ENCODE results near the gene GRK2. TPM values are rescaled to one million over a fixed set of nuclear protein-coding genes. Genes with fewer than 3 reads are reported as not detected.

The GRK2 gene
- total and polyA plus RNA-seq, 2 of the 13 experiments (the other 11 are each of a cell fraction or from before 2014, with no cell fraction given), result 31.3 to 42.4 TPM

GRCh38 chr11:67239783-67240575 lies 26.3 kb upstream of the GRK2 start (continued):
- peak; percentile 98 for TF ChIP-seq AFF4 (CRISPR knock-in tag; IDR thresholded peaks at IDR 0.05)
- no peak for TF ChIP-seq PRDM15 (CRISPR knock-in tag; IDR thresholded peaks at IDR 0.05)
- peak; percentile 34; the same call in 1 of the 2 replicates for TF ChIP-seq HES4 (CRISPR knock-in tag; IDR thresholded peaks at IDR 0.05; ENCODE audit: borderline replicate concordance)
- no peak for TF ChIP-seq SATB2 (CRISPR knock-in tag; IDR thresholded peaks at IDR 0.05)
- TF ChIP-seq PRMT3 (CRISPR knock-in tag; IDR thresholded peaks at IDR 0.05; ENCODE audit: borderline replicate concordance, low read depth), result no peak
- peak; percentile 44; the same call in 1 of the 2 replicates for TF ChIP-seq ZNF263 (CRISPR knock-in tag; IDR thresholded peaks at IDR 0.05)
- TF ChIP-seq ZNF569 (CRISPR knock-in tag; IDR thresholded peaks at IDR 0.05; ENCODE audit: borderline replicate concordance), result no peak
- no peak for TF ChIP-seq CBX2 (IDR thresholded peaks at IDR 0.05; ENCODE audit: low read depth, low read length)
- no peak for TF ChIP-seq CBX2 (CRISPR knock-in tag; IDR thresholded peaks at IDR 0.05; ENCODE audit: low read depth)
- no peak for TF ChIP-seq CENPT (CRISPR knock-in tag; IDR thresholded peaks at IDR 0.05; ENCODE audit: low read depth)
- no peak for TF ChIP-seq SRSF1 (optimal IDR thresholded peaks at IDR 0.05; ENCODE audit: low read depth, low read length)
- TF ChIP-seq AKAP8 (CRISPR knock-in tag; IDR thresholded peaks at IDR 0.05), result no peak
- no peak for TF ChIP-seq ZNF773 (CRISPR knock-in tag; IDR thresholded peaks at IDR 0.05; ENCODE audit: borderline replicate concordance)
- 0 out of 2 replicates have a peak, but pooled peaks have one; percentile 81 for TF ChIP-seq ZNF441 (CRISPR knock-in tag; IDR thresholded peaks at IDR 0.05; ENCODE audit: borderline replicate concordance)
- peak; percentile 59 for TF ChIP-seq POGZ (CRISPR knock-in tag; IDR thresholded peaks at IDR 0.05)
- TF ChIP-seq HCFC1 (IDR thresholded peaks at IDR 0.05; ENCODE audit: low read depth, low read length), result peak; percentile 29; the same call in 1 of the 2 replicates
- peak; percentile 69; the same call in 1 of the 2 replicates for TF ChIP-seq KDM3A (CRISPR knock-in tag; IDR thresholded peaks at IDR 0.05; ENCODE audit: low read depth)
- no peak for TF ChIP-seq GABPA (IDR thresholded peaks at IDR 0.05; ENCODE audit: low read depth, low read length)
- TF ChIP-seq GABPA (CRISPR knock-in tag; IDR thresholded peaks at IDR 0.05; ENCODE audit: low read depth), result peak; percentile 78
- no peak for TF ChIP-seq ZNF800 (CRISPR knock-in tag; IDR thresholded peaks at IDR 0.05)
- TF ChIP-seq ZNF160 (CRISPR knock-in tag; IDR thresholded peaks at IDR 0.05), result no peak

Data from HepG2 (cell line).